ENCODE data around the gene PRR15L. TPM values are rescaled to one million over a fixed set of nuclear protein-coding genes. Genes with fewer than 3 reads are reported as not detected.

The PRR15L gene
- total and polyA plus RNA-seq, 2 experiments from 2014 or later, result 0.57 TPM; not detected in 1

DNA sequence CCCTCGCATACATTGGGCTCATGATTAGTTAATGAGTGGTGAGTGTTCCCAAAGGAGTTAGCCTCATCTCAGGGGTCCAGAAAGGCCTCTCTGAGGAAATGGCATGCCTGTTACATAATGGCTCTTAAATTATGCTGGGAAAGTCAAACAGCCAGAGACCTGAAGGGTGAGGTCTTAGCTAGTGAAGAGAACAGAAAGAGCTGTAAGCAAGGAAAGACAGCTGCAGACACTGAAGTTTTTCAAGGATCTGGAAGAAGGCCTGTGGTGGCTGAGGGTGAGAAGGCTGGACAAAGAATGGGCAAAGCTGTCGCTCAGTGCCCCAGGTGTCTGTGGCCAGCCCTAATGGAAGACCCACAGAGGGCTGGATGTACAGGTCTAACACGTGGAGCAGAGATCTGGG is 51.2 kb downstream of the PRR15L start:
- no peaks in the 10 kb centered on the region for H3K9me2 ChIP-seq (ENCODE audit: insufficient read depth)
- H3K4me2 ChIP-seq, result no peak overlapping the region
- no peaks in the 10 kb centered on the region for H3K36me3 ChIP-seq (ENCODE audit: insufficient read depth)
- no peak overlapping the region for H3K27ac ChIP-seq (ENCODE audit: low read depth)
- peaks cover 19% of the 10 kb centered on the region for H3K4me1 ChIP-seq (ENCODE audit: insufficient read depth)
- Mint-ChIP-seq H3K4me3 (no peak overlapping the region), H3K27ac (no peak overlapping the region), H3K4me1 (peaks cover 29% of the 10 kb centered on the region), H3K9me3 (no peaks in the 10 kb centered on the region; the same call in 2 of the 3 replicates), H3K36me3 (ENCODE audit: low read depth) (peaks cover 16% of the 10 kb centered on the region), H3K27me3 (ENCODE audit: insufficient read depth, low read depth, poor library complexity) (peaks cover 4% of the 10 kb centered on the region)
- H3K4me3 ChIP-seq, result no peak overlapping the region
- no peak overlapping the region for H2AFZ ChIP-seq
- no peak for ATAC-seq
- no peaks in the 10 kb centered on the region for H3F3A ChIP-seq (replicated peaks; ENCODE audit: low read depth)
- TF ChIP-seq, protein P1, sequence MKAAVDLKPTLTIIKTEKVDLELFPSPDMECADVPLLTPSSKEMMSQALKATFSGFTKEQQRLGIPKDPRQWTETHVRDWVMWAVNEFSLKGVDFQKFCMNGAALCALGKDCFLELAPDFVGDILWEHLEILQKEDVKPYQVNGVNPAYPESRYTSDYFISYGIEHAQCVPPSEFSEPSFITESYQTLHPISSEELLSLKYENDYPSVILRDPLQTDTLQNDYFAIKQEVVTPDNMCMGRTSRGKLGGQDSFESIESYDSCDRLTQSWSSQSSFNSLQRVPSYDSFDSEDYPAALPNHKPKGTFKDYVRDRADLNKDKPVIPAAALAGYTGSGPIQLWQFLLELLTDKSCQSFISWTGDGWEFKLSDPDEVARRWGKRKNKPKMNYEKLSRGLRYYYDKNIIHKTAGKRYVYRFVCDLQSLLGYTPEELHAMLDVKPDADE (IDR thresholded peaks at IDR 0.05), result no peak
- TF ChIP-seq ZNF114 (CRISPR knock-in tag; IDR thresholded peaks at IDR 0.05), result no peak
- TF ChIP-seq, protein P2, sequence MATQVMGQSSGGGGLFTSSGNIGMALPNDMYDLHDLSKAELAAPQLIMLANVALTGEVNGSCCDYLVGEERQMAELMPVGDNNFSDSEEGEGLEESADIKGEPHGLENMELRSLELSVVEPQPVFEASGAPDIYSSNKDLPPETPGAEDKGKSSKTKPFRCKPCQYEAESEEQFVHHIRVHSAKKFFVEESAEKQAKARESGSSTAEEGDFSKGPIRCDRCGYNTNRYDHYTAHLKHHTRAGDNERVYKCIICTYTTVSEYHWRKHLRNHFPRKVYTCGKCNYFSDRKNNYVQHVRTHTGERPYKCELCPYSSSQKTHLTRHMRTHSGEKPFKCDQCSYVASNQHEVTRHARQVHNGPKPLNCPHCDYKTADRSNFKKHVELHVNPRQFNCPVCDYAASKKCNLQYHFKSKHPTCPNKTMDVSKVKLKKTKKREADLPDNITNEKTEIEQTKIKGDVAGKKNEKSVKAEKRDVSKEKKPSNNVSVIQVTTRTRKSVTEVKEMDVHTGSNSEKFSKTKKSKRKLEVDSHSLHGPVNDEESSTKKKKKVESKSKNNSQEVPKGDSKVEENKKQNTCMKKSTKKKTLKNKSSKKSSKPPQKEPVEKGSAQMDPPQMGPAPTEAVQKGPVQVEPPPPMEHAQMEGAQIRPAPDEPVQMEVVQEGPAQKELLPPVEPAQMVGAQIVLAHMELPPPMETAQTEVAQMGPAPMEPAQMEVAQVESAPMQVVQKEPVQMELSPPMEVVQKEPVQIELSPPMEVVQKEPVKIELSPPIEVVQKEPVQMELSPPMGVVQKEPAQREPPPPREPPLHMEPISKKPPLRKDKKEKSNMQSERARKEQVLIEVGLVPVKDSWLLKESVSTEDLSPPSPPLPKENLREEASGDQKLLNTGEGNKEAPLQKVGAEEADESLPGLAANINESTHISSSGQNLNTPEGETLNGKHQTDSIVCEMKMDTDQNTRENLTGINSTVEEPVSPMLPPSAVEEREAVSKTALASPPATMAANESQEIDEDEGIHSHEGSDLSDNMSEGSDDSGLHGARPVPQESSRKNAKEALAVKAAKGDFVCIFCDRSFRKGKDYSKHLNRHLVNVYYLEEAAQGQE (IDR thresholded peaks at IDR 0.05; ENCODE audit: unreplicated experiment), result no peak
- TF ChIP-seq STAT1 (IDR thresholded peaks at IDR 0.05; ENCODE audit: unreplicated experiment), result no peak
- TF ChIP-seq CTCF (conservative IDR thresholded peaks at IDR 0.05; ENCODE audit: low read depth in 2 of 2), result no peak
- peaks cover 12% of the 10 kb centered on the region for H3K79me2 ChIP-seq (replicated peaks; ENCODE audit: insufficient read depth)
- DNase-seq (ENCODE audit: low spot score), result no peak
- no peaks in the 10 kb centered on the region; the same call in none of the 2 replicates for H4K20me1 ChIP-seq (replicated peaks; ENCODE audit: insufficient read depth)
- H3K27me3 ChIP-seq (ENCODE audit: insufficient read depth), result no peaks in the 10 kb centered on the region

GRCh38 chr17:47905221-47905733 is 52.4 kb downstream of the PRR15L start:
- peaks cover 4% of the 10 kb centered on the region for H3K27me3 Mint-ChIP-seq (ENCODE audit: insufficient read depth, low read depth, poor library complexity)
- Histone ChIP-seq H3K4me1 (ENCODE audit: insufficient read depth) (peaks cover 31% of the 10 kb centered on the region), H3K36me3 (ENCODE audit: insufficient read depth) (no peaks in the 10 kb centered on the region), H4K20me1 (replicated peaks; ENCODE audit: insufficient read depth) (no peaks in the 10 kb centered on the region; the same call in none of the 2 replicates), H3K27ac (ENCODE audit: low read depth) (no peak overlapping the region), H3K27me3 (ENCODE audit: insufficient read depth) (no peaks in the 10 kb centered on the region), H3K4me3 (no peak overlapping the region), H3K4me2 (no peak overlapping the region), H2AFZ (no peak overlapping the region), H3K9me2 (ENCODE audit: insufficient read depth) (no peaks in the 10 kb centered on the region), H3F3A (replicated peaks; ENCODE audit: low read depth) (no peaks in the 10 kb centered on the region; the same call in 1 of the 2 replicates), H3K79me2 (replicated peaks; ENCODE audit: insufficient read depth) (peaks cover 12% of the 10 kb centered on the region)
- H3K4me3 Mint-ChIP-seq, result no peak overlapping the region
- H3K36me3 Mint-ChIP-seq (ENCODE audit: low read depth), result peaks cover 16% of the 10 kb centered on the region
- H3K9me3 Mint-ChIP-seq, result no peaks in the 10 kb centered on the region; the same call in 2 of the 3 replicates
- ATAC-seq, result no peak
- peaks cover 40% of the 10 kb centered on the region for H3K4me1 Mint-ChIP-seq
- DNase-seq (ENCODE audit: low spot score), result no peak
- no peak overlapping the region; the same call in 1 of the 2 replicates for H3K27ac Mint-ChIP-seq
- TF ChIP-seq CREB1 (CRISPR knock-in tag; IDR thresholded peaks at IDR 0.05; ENCODE audit: low read depth), result no peak
- TF ChIP-seq, protein P3, sequence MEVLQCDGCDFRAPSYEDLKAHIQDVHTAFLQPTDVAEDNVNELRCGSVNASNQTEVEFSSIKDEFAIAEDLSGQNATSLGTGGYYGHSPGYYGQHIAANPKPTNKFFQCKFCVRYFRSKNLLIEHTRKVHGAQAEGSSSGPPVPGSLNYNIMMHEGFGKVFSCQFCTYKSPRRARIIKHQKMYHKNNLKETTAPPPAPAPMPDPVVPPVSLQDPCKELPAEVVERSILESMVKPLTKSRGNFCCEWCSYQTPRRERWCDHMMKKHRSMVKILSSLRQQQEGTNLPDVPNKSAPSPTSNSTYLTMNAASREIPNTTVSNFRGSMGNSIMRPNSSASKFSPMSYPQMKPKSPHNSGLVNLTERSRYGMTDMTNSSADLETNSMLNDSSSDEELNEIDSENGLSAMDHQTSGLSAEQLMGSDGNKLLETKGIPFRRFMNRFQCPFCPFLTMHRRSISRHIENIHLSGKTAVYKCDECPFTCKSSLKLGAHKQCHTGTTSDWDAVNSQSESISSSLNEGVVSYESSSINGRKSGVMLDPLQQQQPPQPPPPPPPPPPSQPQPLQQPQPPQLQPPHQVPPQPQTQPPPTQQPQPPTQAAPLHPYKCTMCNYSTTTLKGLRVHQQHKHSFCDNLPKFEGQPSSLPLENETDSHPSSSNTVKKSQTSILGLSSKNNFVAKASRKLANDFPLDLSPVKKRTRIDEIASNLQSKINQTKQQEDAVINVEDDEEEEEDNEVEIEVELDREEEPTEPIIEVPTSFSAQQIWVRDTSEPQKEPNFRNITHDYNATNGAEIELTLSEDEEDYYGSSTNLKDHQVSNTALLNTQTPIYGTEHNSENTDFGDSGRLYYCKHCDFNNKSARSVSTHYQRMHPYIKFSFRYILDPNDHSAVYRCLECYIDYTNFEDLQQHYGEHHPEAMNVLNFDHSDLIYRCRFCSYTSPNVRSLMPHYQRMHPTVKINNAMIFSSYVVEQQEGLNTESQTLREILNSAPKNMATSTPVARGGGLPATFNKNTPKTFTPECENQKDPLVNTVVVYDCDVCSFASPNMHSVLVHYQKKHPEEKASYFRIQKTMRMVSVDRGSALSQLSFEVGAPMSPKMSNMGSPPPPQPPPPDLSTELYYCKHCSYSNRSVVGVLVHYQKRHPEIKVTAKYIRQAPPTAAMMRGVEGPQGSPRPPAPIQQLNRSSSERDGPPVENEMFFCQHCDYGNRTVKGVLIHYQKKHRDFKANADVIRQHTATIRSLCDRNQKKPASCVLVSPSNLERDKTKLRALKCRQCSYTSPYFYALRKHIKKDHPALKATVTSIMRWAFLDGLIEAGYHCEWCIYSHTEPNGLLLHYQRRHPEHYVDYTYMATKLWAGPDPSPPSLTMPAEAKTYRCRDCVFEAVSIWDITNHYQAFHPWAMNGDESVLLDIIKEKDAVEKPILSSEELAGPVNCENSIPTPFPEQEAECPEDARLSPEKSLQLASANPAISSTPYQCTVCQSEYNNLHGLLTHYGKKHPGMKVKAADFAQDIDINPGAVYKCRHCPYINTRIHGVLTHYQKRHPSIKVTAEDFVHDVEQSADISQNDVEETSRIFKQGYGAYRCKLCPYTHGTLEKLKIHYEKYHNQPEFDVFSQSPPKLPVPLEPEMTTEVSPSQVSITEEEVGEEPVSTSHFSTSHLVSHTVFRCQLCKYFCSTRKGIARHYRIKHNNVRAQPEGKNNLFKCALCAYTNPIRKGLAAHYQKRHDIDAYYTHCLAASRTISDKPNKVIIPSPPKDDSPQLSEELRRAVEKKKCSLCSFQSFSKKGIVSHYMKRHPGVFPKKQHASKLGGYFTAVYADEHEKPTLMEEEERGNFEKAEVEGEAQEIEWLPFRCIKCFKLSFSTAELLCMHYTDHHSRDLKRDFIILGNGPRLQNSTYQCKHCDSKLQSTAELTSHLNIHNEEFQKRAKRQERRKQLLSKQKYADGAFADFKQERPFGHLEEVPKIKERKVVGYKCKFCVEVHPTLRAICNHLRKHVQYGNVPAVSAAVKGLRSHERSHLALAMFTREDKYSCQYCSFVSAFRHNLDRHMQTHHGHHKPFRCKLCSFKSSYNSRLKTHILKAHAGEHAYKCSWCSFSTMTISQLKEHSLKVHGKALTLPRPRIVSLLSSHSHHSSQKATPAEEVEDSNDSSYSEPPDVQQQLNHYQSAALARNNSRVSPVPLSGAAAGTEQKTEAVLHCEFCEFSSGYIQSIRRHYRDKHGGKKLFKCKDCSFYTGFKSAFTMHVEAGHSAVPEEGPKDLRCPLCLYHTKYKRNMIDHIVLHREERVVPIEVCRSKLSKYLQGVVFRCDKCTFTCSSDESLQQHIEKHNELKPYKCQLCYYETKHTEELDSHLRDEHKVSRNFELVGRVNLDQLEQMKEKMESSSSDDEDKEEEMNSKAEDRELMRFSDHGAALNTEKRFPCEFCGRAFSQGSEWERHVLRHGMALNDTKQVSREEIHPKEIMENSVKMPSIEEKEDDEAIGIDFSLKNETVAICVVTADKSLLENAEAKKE (CRISPR knock-in tag; IDR thresholded peaks at IDR 0.05), result no peak
